ENCODE results near the gene AGPS. TPM values are rescaled to one million over a fixed set of nuclear protein-coding genes. Genes with fewer than 3 reads are reported as not detected.
A peak's percentile ranks its signal among the peaks of the same experiment; 100 is the strongest.
"Not testable (repeated sequence)": the region's sequence is repeated elsewhere in the genome, so short reads cannot be mapped to it uniquely, and the experiment has no call there.

The AGPS gene
- total and polyA plus RNA-seq, 9 of the 15 experiments (the other 6 are each of a cell fraction or from before 2014, with no cell fraction given) = 15.5 to 211 (median 63.1) TPM

GRCh38 chr2:177424120-177424519 lies 31.5 kb downstream of the AGPS start:
- H3K4me1 ChIP-seq (replicated peaks in 1 of 2; ENCODE audit: control insufficient read depth in 2 of 2, insufficient read depth in 2 of 2, low read length in 2 of 2); CTCF ChIA-PET (ENCODE audit: low intra/inter-chr PET ratio); H3K27me3 ChIP-seq (ENCODE audit: control insufficient read depth in 2 of 2, insufficient read depth in 2 of 2, low read length in 2 of 2); H3K4me3 ChIP-seq; H3K9me3 ChIP-seq (replicated peaks; ENCODE audit: control insufficient read depth, insufficient read depth, low read depth, low read length); H4K20me1 ChIP-seq (replicated peaks; ENCODE audit: control insufficient read depth, insufficient read depth, low read length); in situ Hi-C loops (cut with MboI); intact Hi-C loops (cut with micrococcal nuclease); DNase-seq (ENCODE audit: extremely low read depth in 1 of 4, low spot score in 3 of 4); ATAC-seq; H3K9me1 ChIP-seq (ENCODE audit: control insufficient read depth, insufficient read depth, low read length); H3K4me2 ChIP-seq (ENCODE audit: insufficient read depth, low read length); H3K27ac ChIP-seq (ENCODE audit: extremely low read depth, low read depth, low read length); BruUV-seq (replicated peaks); H2AFZ ChIP-seq (ENCODE audit: low read depth, low read length); H3K9ac ChIP-seq (ENCODE audit: insufficient read depth in 1 of 2, low read depth in 2 of 2, low read length in 2 of 2); FAIRE-seq: not testable (repeated sequence)
- POLR2A ChIA-PET = interaction anchor here (0.6 to 1.2 kb wide), 2 partner anchors 30 to 159 kb away, joined by 3 to 4 read pairs; partner anchors contain the start of gene NFE2L2
- Histone ChIP-seq H3K36me3 (ENCODE audit: control insufficient read depth, insufficient read depth, low read length) (peaks cover 27% of the 10 kb centered on the region; the same call in 1 of the 3 replicates), H3K79me2 (ENCODE audit: control insufficient read depth, insufficient read depth, low read length) (peaks cover 66% of the 10 kb centered on the region)
- TF ChIP-seq ZNF146 (CRISPR knock-in tag; IDR thresholded peaks at IDR 0.05; ENCODE audit: unreplicated experiment) = peak; percentile 52
- 100% methylated on average over 1 of the region's 1 CpG for whole genome bisulfite sequencing (ENCODE audit: insufficient coverage, low coverage, missing lambda C conversion rate)

GRCh38 chr2:177424620-177425019 lies 32.0 kb downstream of the AGPS start:
- intact Hi-C loops (cut with micrococcal nuclease) = not testable (repeated sequence)

More at GRCh38 chr2:177424620-177425019, 32.0 kb downstream of the AGPS start:
- in situ Hi-C loops (cut with MboI); H3K27me3 ChIP-seq (ENCODE audit: control insufficient read depth in 2 of 2, insufficient read depth in 2 of 2, low read length in 2 of 2); H4K20me1 ChIP-seq (replicated peaks; ENCODE audit: control insufficient read depth, insufficient read depth, low read length); BruUV-seq (replicated peaks); DNase-seq (ENCODE audit: extremely low read depth in 1 of 4, low spot score in 3 of 4); H3K9me1 ChIP-seq (ENCODE audit: control insufficient read depth, insufficient read depth, low read length); FAIRE-seq; POLR2A ChIA-PET; H3K9me3 ChIP-seq (replicated peaks; ENCODE audit: control insufficient read depth, insufficient read depth, low read depth, low read length); H2AFZ ChIP-seq (ENCODE audit: low read depth, low read length); H3K27ac ChIP-seq (ENCODE audit: extremely low read depth, low read depth, low read length); CTCF ChIA-PET (ENCODE audit: low intra/inter-chr PET ratio); H3K9ac ChIP-seq (ENCODE audit: insufficient read depth in 1 of 2, low read depth in 2 of 2, low read length in 2 of 2); H3K4me3 ChIP-seq; H3K4me2 ChIP-seq (ENCODE audit: insufficient read depth, low read length); H3K4me1 ChIP-seq (replicated peaks in 1 of 2; ENCODE audit: control insufficient read depth in 2 of 2, insufficient read depth in 2 of 2, low read length in 2 of 2); ATAC-seq: not testable (repeated sequence)
- peaks cover 31% of the 10 kb centered on the region; the same call in 1 of the 3 replicates for H3K36me3 ChIP-seq (ENCODE audit: control insufficient read depth, insufficient read depth, low read length)
- TF ChIP-seq AFF1 (IDR thresholded peaks at IDR 0.05; ENCODE audit: low read depth in 1 of 2, partially characterized antibody in 2 of 2) = peak in 1 of 2 experiments; percentile 87
- H3K79me2 ChIP-seq (ENCODE audit: control insufficient read depth, insufficient read depth, low read length) = peaks cover 66% of the 10 kb centered on the region
- 78% methylated on average over 5 of the region's 5 CpGs for WGBS (ENCODE audit: insufficient coverage, low coverage, missing lambda C conversion rate)
